GM23338 (cell line): ENCODE results near the gene ALDH9A1. TPM values are rescaled to one million over a fixed set of nuclear protein-coding genes. Genes with fewer than 3 reads are reported as not detected.

ENCODE experiments used
- ATAC-seq: fragments of 200-7000 bp; cut with Tn5 transposase; 3 replicates; pipeline ENCODE4 v1.9.1; 2020
- DNase-seq: peaks from one replicate; pipeline ENCODE4 v3.0.0-alpha.2; 2015; ENCODE audit warnings: low spot score
- H2AFZ ChIP-seq: fragments of 200-600 bp; sonication (generic); 2 replicates; pipeline ENCODE4 v1.8.0; 2016; ENCODE audit warnings: antibody characterized with exemption, mild to moderate bottlenecking, moderate library complexity
- H3F3A ChIP-seq: fragments of 200-600 bp; sonication (generic); replicated peaks from 2 replicates; pipeline ENCODE4 v1.8.0; 2017; ENCODE audit warnings: antibody characterized with exemption, mixed run types, low read depth
- H3K27ac ChIP-seq: fragments of 200-600 bp; sonication (generic); 2 replicates; pipeline ENCODE4 v1.6.1; 2016; ENCODE audit warnings: low read depth
- H3K27me3 ChIP-seq: fragments of 200-600 bp; sonication (generic); 2 replicates; pipeline ENCODE4 v1.8.0; 2016; ENCODE audit warnings: mild to moderate bottlenecking, mixed run types, moderate library complexity; ENCODE audit not compliant: insufficient read depth
- H3K36me3 ChIP-seq: fragments of 200-600 bp; sonication (generic); 2 replicates; pipeline ENCODE4 v1.8.0; 2016; ENCODE audit warnings: mild to moderate bottlenecking; ENCODE audit not compliant: insufficient read depth
- H3K4me1 ChIP-seq: fragments of 200-600 bp; sonication (generic); 2 replicates; pipeline ENCODE4 v1.8.0; 2016; ENCODE audit warnings: mild to moderate bottlenecking, moderate library complexity; ENCODE audit not compliant: insufficient read depth
- H3K4me2 ChIP-seq: fragments of 200-600 bp; sonication (generic); 2 replicates; pipeline ENCODE4 v1.7.1; 2017; ENCODE audit warnings: mixed run types
- H3K4me3 ChIP-seq: fragments of 200-600 bp; sonication (generic); 2 replicates; pipeline ENCODE4 v1.6.1; 2016; ENCODE audit warnings: mixed run types
- H3K79me2 ChIP-seq: fragments of 200-600 bp; sonication (generic); replicated peaks from 2 replicates; pipeline ENCODE4 v1.8.0; 2017; ENCODE audit warnings: mild to moderate bottlenecking; ENCODE audit not compliant: insufficient read depth
- H3K9me2 ChIP-seq: fragments of 200-600 bp; sonication (generic); 2 replicates; pipeline ENCODE4 v1.8.0; 2017; ENCODE audit not compliant: insufficient read depth
- H4K20me1 ChIP-seq: fragments of 200-600 bp; sonication (generic); replicated peaks from 2 replicates; pipeline ENCODE4 v1.8.0; 2017; ENCODE audit warnings: mild to moderate bottlenecking; ENCODE audit not compliant: insufficient read depth
- H3K27ac Mint-ChIP-seq: 2 replicates; pipeline ENCODE4 v1.8.0; 2020; ENCODE audit warnings: inconsistent platforms, mild to moderate bottlenecking, moderate library complexity, mixed read lengths
- H3K27me3 Mint-ChIP-seq: 3 replicates; pipeline ENCODE4 v1.8.0; 2022; ENCODE audit warnings: low read depth, mild to moderate bottlenecking, moderate library complexity, mixed read lengths, inconsistent platforms; ENCODE audit not compliant: insufficient read depth, poor library complexity
- H3K36me3 Mint-ChIP-seq: 3 replicates; pipeline ENCODE4 v1.8.0; 2021; ENCODE audit warnings: low read depth, mild to moderate bottlenecking, inconsistent platforms, moderate library complexity, mixed read lengths
- H3K4me1 Mint-ChIP-seq: 3 replicates; pipeline ENCODE4 v1.8.0; 2020; ENCODE audit warnings: mild to moderate bottlenecking, inconsistent platforms, mixed read lengths
- H3K4me3 Mint-ChIP-seq: 3 replicates; pipeline ENCODE4 v1.8.0; 2021; ENCODE audit warnings: moderate library complexity, mild to moderate bottlenecking, inconsistent platforms, mixed read lengths
- H3K9me3 Mint-ChIP-seq: 3 replicates; pipeline ENCODE4 v1.8.0; 2020; ENCODE audit warnings: moderate library complexity, mild to moderate bottlenecking, inconsistent platforms, mixed read lengths
- CREB1 ChIP-seq: fragments of 250-450 bp; sonication (Bioruptor Pico); IDR thresholded peaks from 2 replicates; pipeline ENCODE4 v1.5.0; 2020; ENCODE audit warnings: low read depth, mild to moderate bottlenecking, moderate library complexity
- EZH2 ChIP-seq: fragments of 200-600 bp; sonication (generic); IDR thresholded peaks from one replicate; pipeline ENCODE4 v1.8.0; 2017; ENCODE audit warnings: antibody characterized with exemption, mild to moderate bottlenecking, low read depth; ENCODE audit not compliant: unreplicated experiment
- JUNB ChIP-seq: IDR thresholded peaks from one replicate; pipeline ENCODE4 v1.6.1; 2016; ENCODE audit warnings: antibody characterized with exemption; ENCODE audit not compliant: unreplicated experiment
- ZNF331 ChIP-seq: fragments of 250-450 bp; sonication (Bioruptor Pico); IDR thresholded peaks from 2 replicates; pipeline ENCODE4 v1.5.0; 2020; ENCODE audit warnings: low read depth, mild to moderate bottlenecking, moderate library complexity
- ZNF462 ChIP-seq: fragments of 250-450 bp; sonication (Bioruptor Pico); IDR thresholded peaks from 2 replicates; pipeline ENCODE4 v1.5.0; 2020; ENCODE audit warnings: mild to moderate bottlenecking, moderate library complexity
- polyA plus RNA-seq: library from polyadenylated mRNA; unstranded; fragments of >200 nt; fragmentation: Nextera tagmentation; extraction: Ambion mirVana; gene quantifications from 2 replicates; pipeline ENCODE4 v1.2.1, GENCODE V29; 2016
- total RNA-seq: library from RNA; depleted of rRNA; stranded (reverse); fragments of >200 nt; shearing (Covaris generic); gene quantifications from 2 replicates; pipeline ENCODE4 v1.2.3, GENCODE V29; 2014
- TF ChIP-seq, protein P1 (sequence below): IDR thresholded peaks from 2 replicates; pipeline ENCODE4 v1.6.1; 2016; ENCODE audit warnings: antibody characterized with exemption

ALDH9A1 gene
- total and polyA plus RNA-seq, 2 experiments from 2014 or later = 50.6 to 59.2 TPM

- Histone ChIP-seq H3K4me2 (no peak overlapping the region), H4K20me1 (no peaks in the 10 kb centered on the region; the same call in none of the 2 replicates), H3K4me3 (no peak overlapping the region), H3K27me3 (no peaks in the 10 kb centered on the region), H3K9me2 (no peaks in the 10 kb centered on the region), H3K36me3 (peaks cover 6% of the 10 kb centered on the region), H3K79me2 (peaks cover 75% of the 10 kb centered on the region), H3K4me1 (peaks cover 8% of the 10 kb centered on the region; the same call in 1 of the 2 replicates), H3F3A (peaks cover 5% of the 10 kb centered on the region), H2AFZ (no peak overlapping the region), H3K27ac (no peak overlapping the region)
- Mint-ChIP-seq H3K27ac (no peak overlapping the region), H3K4me1 (peaks cover 8% of the 10 kb centered on the region), H3K36me3 (peaks cover 47% of the 10 kb centered on the region), H3K4me3 (no peak overlapping the region), H3K27me3 (peaks cover 3% of the 10 kb centered on the region), H3K9me3 (peaks cover 26% of the 10 kb centered on the region)
- ATAC-seq (no peak), DNase-seq (no peak)
- TF ChIP-seq CREB1 = no peak
- no peak for TF ChIP-seq ZNF462
- no peak for TF ChIP-seq EZH2
Observed at GRCh38 chr1:165695031-165695430, 3.3 kb downstream of the ALDH9A1 start.

- H3K36me3 Mint-ChIP-seq = peaks cover 63% of the 10 kb centered on the region
- Histone ChIP-seq H3K36me3 (no peaks in the 10 kb centered on the region), H3K79me2 (peaks cover 91% of the 10 kb centered on the region), H3K27me3 (no peaks in the 10 kb centered on the region), H3K4me2 (no peak overlapping the region), H3K4me3 (no peak overlapping the region), H3F3A (no peaks in the 10 kb centered on the region), H3K4me1 (no peaks in the 10 kb centered on the region), H4K20me1 (no peaks in the 10 kb centered on the region; the same call in 1 of the 2 replicates), H3K27ac (no peak overlapping the region), H3K9me2 (no peaks in the 10 kb centered on the region), H2AFZ (no peak overlapping the region)
- no peaks in the 10 kb centered on the region for H3K27me3 Mint-ChIP-seq
- no peak for DNase-seq
- H3K4me3 Mint-ChIP-seq = no peak overlapping the region
- no peaks in the 10 kb centered on the region for H3K4me1 Mint-ChIP-seq
- H3K9me3 Mint-ChIP-seq = peaks cover 28% of the 10 kb centered on the region
- H3K27ac Mint-ChIP-seq = no peak overlapping the region
- ATAC-seq = no peak
- TF ChIP-seq JUNB (no peak), ZNF462 (no peak), ZNF331 (CRISPR knock-in tag) (no peak)
- TF ChIP-seq, protein P1, sequence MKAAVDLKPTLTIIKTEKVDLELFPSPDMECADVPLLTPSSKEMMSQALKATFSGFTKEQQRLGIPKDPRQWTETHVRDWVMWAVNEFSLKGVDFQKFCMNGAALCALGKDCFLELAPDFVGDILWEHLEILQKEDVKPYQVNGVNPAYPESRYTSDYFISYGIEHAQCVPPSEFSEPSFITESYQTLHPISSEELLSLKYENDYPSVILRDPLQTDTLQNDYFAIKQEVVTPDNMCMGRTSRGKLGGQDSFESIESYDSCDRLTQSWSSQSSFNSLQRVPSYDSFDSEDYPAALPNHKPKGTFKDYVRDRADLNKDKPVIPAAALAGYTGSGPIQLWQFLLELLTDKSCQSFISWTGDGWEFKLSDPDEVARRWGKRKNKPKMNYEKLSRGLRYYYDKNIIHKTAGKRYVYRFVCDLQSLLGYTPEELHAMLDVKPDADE = no peak
Observed at GRCh38 chr1:165688046-165688445, 10.3 kb downstream of the ALDH9A1 start.
